ENCODE results near the gene MON1B. TPM values are rescaled to one million over a fixed set of nuclear protein-coding genes. Genes with fewer than 3 reads are reported as not detected.

MON1B gene
- total RNA-seq, 1 donor from 2014 or later, result 6.8 TPM

GRCh38 chr16:77193377-77193776, 2.4 kb downstream of the MON1B start:
- FAIRE-seq, result no peak
- Histone ChIP-seq H3K27me3 (ENCODE audit: control insufficient read depth, insufficient read depth, low read length) (no peaks in the 10 kb centered on the region), H3K36me3 (ENCODE audit: control insufficient read depth, insufficient read depth, low read length) (peaks cover 25% of the 10 kb centered on the region), H3K4me3 (ENCODE audit: low read depth, low read length) (no peak overlapping the region)
- TF ChIP-seq CTCF (IDR thresholded peaks at IDR 0.05; ENCODE audit: insufficient read depth, low read length, severe bottlenecking), result no peak
- no peak for DNase-seq (ENCODE audit: low read depth)

GRCh38 chr16:77194295-77195231, 3.6 kb downstream of the MON1B start:
- Histone ChIP-seq H3K27me3 (ENCODE audit: control insufficient read depth, insufficient read depth, low read length) (no peaks in the 10 kb centered on the region), H3K36me3 (ENCODE audit: control insufficient read depth, insufficient read depth, low read length) (peaks cover 30% of the 10 kb centered on the region), H3K4me3 (ENCODE audit: low read depth, low read length) (no peak overlapping the region)
- DNase-seq (ENCODE audit: low read depth) (no peak), FAIRE-seq (no peak)
- no peak for TF ChIP-seq CTCF (IDR thresholded peaks at IDR 0.05; ENCODE audit: insufficient read depth, low read length, severe bottlenecking)

GRCh38 chr16:77195411-77195810, 4.4 kb downstream of the MON1B start:
- no peak for TF ChIP-seq CTCF (IDR thresholded peaks at IDR 0.05; ENCODE audit: insufficient read depth, low read length, severe bottlenecking)
- no peaks in the 10 kb centered on the region for H3K27me3 ChIP-seq (ENCODE audit: control insufficient read depth, insufficient read depth, low read length)
- FAIRE-seq (no peak), DNase-seq (ENCODE audit: low read depth) (no peak)
- peaks cover 31% of the 10 kb centered on the region for H3K36me3 ChIP-seq (ENCODE audit: control insufficient read depth, insufficient read depth, low read length)
- H3K4me3 ChIP-seq (ENCODE audit: low read depth, low read length), result no peak overlapping the region

GRCh38 chr16:77197747-77198146, 6.8 kb downstream of the MON1B start:
- no peak for TF ChIP-seq CTCF (IDR thresholded peaks at IDR 0.05; ENCODE audit: insufficient read depth, low read length, severe bottlenecking)
- Histone ChIP-seq H3K4me3 (ENCODE audit: low read depth, low read length) (no peak overlapping the region), H3K36me3 (ENCODE audit: control insufficient read depth, insufficient read depth, low read length) (peaks cover 31% of the 10 kb centered on the region), H3K27me3 (ENCODE audit: control insufficient read depth, insufficient read depth, low read length) (no peaks in the 10 kb centered on the region)
- DNase-seq (ENCODE audit: low read depth) (no peak), FAIRE-seq (no peak)

GRCh38 chr16:77199211-77199610, 8.2 kb downstream of the MON1B start, which contains the start of gene SYCE1L:
Gene SYCE1L (plus strand): TSS chr16:77199408. CDS start chr16:77199452, 44 bp downstream.
- no peak for TF ChIP-seq CTCF (IDR thresholded peaks at IDR 0.05; ENCODE audit: insufficient read depth, low read length, severe bottlenecking)
- no peaks in the 10 kb centered on the region for H3K27me3 ChIP-seq (ENCODE audit: control insufficient read depth, insufficient read depth, low read length)
- H3K4me3 ChIP-seq (ENCODE audit: low read depth, low read length), result no peak within 1 kb of the TSS
- no peak for FAIRE-seq
- peaks cover 30% of the 10 kb centered on the region for H3K36me3 ChIP-seq (ENCODE audit: control insufficient read depth, insufficient read depth, low read length)
- no peak for DNase-seq (ENCODE audit: low read depth)
